ENCODE results near the gene CLTA. TPM values are rescaled to one million over a fixed set of nuclear protein-coding genes. Genes with fewer than 3 reads are reported as not detected.
"Not testable (repeated sequence)": the region's sequence is repeated elsewhere in the genome, so short reads cannot be mapped to it uniquely, and the experiment has no call there.

Gene CLTA
- polyA plus RNA-seq, 4 donors, result 189 to 285 (median 281) TPM

GRCh38 chr9:36180243-36180642, 10.5 kb upstream of the CLTA start:
- not testable (repeated sequence) for DNase-seq (ENCODE audit: low read depth in 4 of 4, low spot score in 3 of 4)

GRCh38 chr9:36187414-36187813, 3.3 kb upstream of the CLTA start:
- no peak for DNase-seq (ENCODE audit: low read depth in 4 of 4, low spot score in 3 of 4)

GRCh38 chr9:36188212-36188611, 2.5 kb upstream of the CLTA start:
- DNase-seq (ENCODE audit: low read depth in 4 of 4, low spot score in 3 of 4), result no peak

- no peak for DNase-seq (ENCODE audit: low read depth in 4 of 4, low spot score in 3 of 4)
Measured at GRCh38 chr9:36189976-36190375, 745 bp upstream of the CLTA start.

DNA sequence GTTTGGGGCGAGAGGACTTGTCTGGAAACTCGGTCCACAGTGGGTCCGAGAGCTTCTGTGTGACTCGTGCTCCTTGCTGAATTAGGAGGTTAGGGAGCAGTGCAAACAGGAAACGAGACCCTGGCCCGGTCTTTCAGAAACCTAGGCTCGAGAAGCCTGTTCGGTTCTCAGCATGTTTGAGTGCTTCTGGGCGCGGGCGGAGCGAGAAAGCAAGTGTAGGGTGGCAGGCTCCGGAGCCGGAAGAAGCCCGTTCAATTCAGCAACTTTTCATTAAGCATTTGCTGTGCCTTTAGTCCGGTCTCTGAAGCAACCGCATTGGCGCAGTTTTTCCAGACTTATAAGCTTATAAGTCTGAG, 547 bp downstream of the CLTA start:
- DNase-seq (ENCODE audit: low read depth in 4 of 4, low spot score in 3 of 4), result no peak

DNA sequence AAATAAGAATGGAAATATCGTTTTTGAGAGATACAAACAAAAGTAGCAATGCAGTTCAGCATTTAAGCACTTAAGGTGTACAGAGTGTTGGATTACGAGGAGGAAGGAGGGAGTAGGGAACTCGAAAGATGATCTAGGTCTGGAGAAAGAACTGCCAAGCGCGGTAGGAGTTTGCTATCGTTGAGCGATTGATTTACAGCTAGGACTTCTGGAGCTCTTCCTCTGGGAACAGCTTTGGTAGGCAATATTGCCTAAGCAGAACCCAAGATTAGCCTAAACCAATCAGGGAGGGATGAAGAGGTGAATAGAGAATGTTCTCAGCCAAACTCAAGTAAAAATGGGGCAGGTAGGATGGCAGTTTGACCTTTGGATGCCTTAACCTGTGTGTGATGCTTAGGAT, 965 bp downstream of the CLTA start:
- DNase-seq (ENCODE audit: low read depth in 4 of 4, low spot score in 3 of 4), result no peak

DNA sequence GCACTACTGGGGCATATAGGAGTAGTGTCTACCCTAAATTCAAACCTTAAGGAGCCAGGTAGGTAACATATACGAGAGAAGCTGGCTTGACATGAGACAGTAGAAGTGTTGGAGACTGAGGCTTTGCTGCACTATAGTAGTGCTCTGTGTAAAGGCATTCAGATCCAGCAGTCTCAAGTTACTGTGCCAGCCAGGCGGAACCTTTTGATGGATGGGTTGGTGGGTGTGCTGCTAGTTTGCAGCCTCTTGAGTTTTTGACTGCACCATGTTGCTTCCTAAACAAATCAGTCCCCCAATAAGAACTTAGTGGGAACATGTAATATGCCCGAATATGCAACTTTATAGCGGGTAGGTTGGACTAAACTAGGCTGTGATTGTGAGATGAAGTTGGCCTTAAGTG, 1.5 kb downstream of the CLTA start:
- no peak for DNase-seq (ENCODE audit: low read depth in 4 of 4, low spot score in 3 of 4)

- DNase-seq (ENCODE audit: low read depth in 4 of 4, low spot score in 3 of 4), result no peak
Measured at GRCh38 chr9:36193023-36193422, 2.3 kb downstream of the CLTA start.

- DNase-seq (ENCODE audit: low read depth in 4 of 4, low spot score in 3 of 4), result no peak
Measured at GRCh38 chr9:36194326-36195000, 3.7 kb downstream of the CLTA start.

GRCh38 chr9:36204906-36205547, 14.3 kb downstream of the CLTA start:
- no peak for DNase-seq (ENCODE audit: low read depth in 4 of 4, low spot score in 3 of 4)

GRCh38 chr9:36207016-36207415, 16.3 kb downstream of the CLTA start:
- no peak for DNase-seq (ENCODE audit: low read depth in 4 of 4, low spot score in 3 of 4)

DNA sequence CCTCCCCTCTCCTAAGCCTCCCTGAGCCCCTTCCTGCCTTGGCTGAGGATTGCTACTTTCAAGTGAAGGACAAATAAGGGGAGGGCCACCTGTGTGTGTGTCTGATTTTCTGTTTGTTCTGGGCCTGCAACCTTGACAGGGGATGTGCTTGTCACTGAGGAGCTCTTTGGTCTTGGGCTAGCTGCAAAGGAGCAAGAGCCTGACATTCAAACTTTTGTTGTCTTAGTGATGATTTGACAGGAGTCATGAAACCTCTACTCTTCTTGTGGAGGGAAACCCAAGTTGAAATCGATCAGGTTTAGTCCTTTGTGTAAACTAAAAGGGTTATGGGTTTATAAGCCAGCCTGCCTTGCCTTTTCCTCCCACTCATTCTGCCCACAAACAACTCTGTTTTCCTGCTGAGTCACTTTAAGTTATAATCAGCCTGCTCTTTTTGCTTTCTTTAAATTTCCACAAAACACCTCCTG, 16.9 kb downstream of the CLTA start:
- no peak for DNase-seq (ENCODE audit: low read depth in 4 of 4, low spot score in 3 of 4)

DNA sequence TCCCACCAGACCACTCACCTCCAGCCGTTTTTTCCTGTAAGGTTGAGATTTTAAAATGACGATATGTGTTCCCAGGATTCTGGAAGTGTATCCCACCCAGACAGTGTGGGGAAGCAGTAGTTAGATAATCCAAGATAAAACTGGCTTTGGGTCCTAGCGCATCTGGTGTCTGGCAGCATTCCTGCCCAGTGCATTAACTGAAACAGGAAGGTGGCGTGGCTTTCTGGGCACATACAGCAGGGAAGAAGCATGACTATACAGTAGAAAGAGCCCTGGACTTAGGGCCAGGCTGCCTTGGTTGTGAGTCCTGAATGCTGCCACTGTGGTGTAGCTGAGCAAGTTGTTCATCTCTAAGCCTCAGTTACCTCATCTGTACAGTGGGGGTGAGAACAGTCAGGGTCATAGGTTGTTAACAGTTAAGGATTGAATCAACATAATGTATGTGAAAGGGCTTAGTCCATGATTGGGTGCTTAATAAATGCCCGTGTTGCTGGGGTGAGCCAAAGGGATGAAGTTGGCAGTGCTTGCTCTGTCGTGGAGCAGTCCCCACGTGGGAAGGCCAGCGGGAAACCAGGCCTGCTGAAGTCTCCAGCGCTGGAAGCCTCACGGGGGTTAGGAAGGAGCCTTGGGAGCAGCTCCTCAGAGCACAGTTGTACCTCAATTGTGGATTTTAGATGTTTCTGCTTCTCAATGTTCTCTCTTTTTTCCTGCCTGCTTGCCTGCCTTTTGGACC, 18.0 kb downstream of the CLTA start:
- DNase-seq (ENCODE audit: low read depth in 4 of 4, low spot score in 3 of 4), result no peak

DNA sequence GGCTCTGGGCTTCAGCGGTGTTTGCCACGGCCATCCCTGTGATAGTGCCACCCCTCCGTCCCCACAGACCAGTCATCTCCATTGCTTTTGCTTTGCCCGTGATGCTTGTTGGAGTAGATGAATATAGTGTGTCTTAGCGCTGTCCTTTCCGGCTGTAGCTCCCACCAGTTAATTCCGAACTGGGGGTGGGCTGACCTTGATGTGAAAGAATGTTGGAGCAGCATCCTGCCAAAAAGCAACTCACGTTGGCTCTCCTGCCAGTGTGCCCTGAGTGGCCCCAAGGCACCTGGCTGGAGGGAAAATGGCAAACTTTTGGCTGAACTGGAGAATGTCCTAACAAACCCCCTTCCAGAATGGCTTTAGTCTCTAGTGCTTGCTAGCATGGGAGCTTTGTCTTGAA, 20.0 kb downstream of the CLTA start:
- DNase-seq (ENCODE audit: low read depth in 4 of 4, low spot score in 3 of 4), result no peak

DNA sequence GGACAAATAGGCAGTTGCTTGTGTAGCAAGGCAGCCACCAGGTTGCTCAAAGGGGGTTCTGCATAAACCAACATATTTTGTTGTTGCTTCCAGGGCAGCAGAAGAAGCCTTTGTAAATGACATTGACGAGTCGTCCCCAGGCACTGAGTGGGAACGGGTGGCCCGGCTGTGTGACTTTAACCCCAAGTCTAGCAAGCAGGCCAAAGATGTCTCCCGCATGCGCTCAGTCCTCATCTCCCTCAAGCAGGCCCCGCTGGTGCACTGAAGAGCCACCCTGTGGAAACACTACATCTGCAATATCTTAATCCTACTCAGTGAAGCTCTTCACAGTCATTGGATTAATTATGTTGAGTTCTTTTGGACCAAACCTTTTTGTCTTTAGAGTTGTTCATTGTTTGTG, 20.8 kb downstream of the CLTA start:
- DNase-seq (ENCODE audit: low read depth in 4 of 4, low spot score in 3 of 4), result no peak

DNA sequence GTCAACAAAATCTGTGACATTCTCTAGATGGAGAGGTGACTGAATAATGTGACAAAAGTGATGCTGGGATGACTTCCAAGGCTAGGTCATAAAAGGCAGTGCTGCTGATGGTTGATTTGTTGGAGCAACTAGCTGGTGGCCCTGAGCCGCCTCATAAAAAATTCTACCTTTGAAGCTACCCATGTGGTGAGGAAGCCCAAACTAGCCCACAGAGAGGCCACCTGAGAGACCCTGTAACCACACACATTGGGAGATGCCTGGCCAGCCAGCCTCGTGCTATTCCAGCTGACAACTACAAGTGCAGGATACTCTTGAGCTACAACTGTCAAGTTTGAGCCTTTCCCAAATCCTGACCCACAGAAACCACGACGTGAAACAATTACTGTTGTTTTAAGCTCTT, 22.7 kb downstream of the CLTA start:
- no peak for DNase-seq (ENCODE audit: low read depth in 4 of 4, low spot score in 3 of 4)

DNA sequence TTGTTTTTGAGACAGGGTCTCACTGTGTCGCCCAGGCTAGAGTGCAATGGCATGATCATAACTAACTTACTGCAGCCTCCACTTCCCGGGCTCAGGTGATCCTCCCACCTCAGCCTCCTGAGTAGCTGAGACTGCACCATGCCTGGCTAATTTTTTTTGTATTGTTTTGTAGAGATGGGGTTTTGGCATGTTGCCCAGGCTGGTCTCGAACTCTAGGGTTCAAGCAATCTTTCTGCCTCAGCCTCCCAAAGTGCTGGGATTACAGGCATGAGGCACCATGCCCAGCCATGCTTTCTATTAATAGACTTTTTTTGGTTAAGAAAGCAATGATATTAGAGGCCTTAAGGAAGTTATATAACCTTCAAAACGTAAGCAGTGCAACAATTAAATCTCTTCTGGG, 23.3 kb downstream of the CLTA start:
- DNase-seq (ENCODE audit: low read depth in 4 of 4, low spot score in 3 of 4), result no peak

DNA sequence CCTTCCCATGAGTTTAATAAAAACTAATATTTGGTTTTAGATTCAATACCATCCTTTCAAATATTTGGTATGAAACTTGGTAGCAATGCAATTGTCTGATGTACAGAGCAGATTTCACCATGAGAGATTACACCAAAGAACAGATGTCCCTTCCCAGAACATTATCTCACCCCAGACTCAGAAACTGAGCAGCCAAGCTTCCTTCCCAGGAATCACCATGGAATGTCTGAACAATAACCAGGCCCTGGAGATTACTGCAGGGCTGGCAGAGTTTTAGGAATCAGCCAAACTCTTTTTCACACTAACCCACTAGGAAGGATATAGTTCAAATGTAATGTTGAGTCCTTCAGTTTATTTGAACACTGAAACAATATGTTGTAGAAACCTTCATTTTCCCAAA, 23.9 kb downstream of the CLTA start:
- DNase-seq (ENCODE audit: low read depth in 4 of 4, low spot score in 3 of 4), result no peak

GRCh38 chr9:36217256-36217968, 26.7 kb downstream of the CLTA start:
- no peak for DNase-seq (ENCODE audit: low read depth in 4 of 4, low spot score in 3 of 4)

DNA sequence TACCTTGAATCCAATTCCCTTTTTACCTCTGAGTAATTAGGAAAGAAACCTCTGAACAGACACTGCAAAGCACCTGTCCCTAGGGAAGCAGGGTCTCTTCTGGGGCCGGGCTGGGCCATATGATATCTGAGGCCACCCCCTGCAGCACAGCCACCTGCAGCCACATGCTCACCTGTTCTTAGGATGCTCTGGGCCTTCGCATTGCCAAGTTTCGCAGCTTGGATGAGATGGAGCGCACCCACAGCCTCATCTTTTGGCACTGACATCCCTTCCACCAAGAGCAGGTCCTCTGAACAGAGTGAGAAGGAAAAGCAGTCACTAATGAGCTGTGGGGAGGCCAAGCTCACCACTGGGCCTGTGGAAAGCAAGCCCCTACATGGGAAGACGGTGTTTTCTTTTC, 27.3 kb downstream of the CLTA start:
- DNase-seq (ENCODE audit: low read depth in 4 of 4, low spot score in 3 of 4), result no peak

DNA sequence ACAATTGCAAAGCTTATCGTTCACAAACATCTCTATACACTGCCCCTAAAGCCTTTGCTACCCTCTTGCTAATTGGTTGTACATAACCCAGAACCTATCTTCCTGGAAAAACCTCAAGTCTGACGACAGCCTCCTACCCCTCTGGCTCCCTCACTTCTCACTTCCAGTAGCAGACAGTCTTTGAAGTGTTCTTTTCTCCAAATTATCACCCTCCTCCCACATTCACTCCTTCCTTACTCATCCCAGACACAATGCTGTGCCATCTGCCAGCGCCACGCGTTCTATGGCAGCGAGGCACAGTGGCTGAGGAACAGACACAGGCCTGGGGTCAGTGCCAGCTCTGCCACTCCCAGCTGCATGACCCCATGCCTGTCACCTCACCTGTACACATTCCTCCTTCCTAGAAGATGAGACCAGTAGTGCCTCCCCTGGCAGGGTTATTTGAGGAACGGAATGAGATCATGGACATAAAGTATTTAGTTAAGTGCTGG, 27.7 kb downstream of the CLTA start:
- DNase-seq (ENCODE audit: low read depth in 4 of 4, low spot score in 3 of 4), result no peak
